Kidney capillary endothelial cell (primary cell): ENCODE results near the gene ZNF823.
"Not testable (repeated sequence)": the region's sequence is repeated elsewhere in the genome, so short reads cannot be mapped to it uniquely, and the experiment has no call there.

ENCODE experiments used
- DNase-seq: peaks from one replicate; pipeline ENCODE4 v3.0.0-alpha.2; 2018; ENCODE audit warnings: low spot score

Gene ZNF823

GRCh38 chr19:11680689-11681302, 58.0 kb downstream of the ZNF823 start:
- DNase-seq, result no peak

GRCh38 chr19:11678504-11678903, 60.2 kb downstream of the ZNF823 start:
- no peak for DNase-seq

GRCh38 chr19:11676661-11677600, 61.8 kb downstream of the ZNF823 start:
- not testable (repeated sequence) for DNase-seq

- DNase-seq, result no peak
Observed at GRCh38 chr19:11675569-11675968, 63.2 kb downstream of the ZNF823 start.

GRCh38 chr19:11674067-11674492, 64.7 kb downstream of the ZNF823 start:
- no peak for DNase-seq

- peak; percentile 59 for DNase-seq
Observed at GRCh38 chr19:11673608-11674041, 65.1 kb downstream of the ZNF823 start.
